A549 (cell line): ENCODE measurements around the gene CACUL1. TPM values are rescaled to one million over a fixed set of nuclear protein-coding genes. Genes with fewer than 3 reads are reported as not detected.

ENCODE experiments used
- ATAC-seq, 2 experiments: fragments of 200-7000 bp in 1 of 2; fragments of >200 bp in 1 of 2; cut with Nextera tagmentation in 1 of 2; cut with Tn5 transposase in 1 of 2; 3 replicates each; pipeline versions ENCODE4 v1.8.0 to v1.9.1; 2018 to 2020; ENCODE audit warnings: mild to moderate bottlenecking in 1 of 2, moderate library complexity in 1 of 2
- CTCF ChIA-PET: fragments of 300-600 bp; sonication (Branson Sonifier 250); formaldehyde crosslinking; extraction: SDS; loops from one replicate; lab custom pipeline; 2021; ENCODE audit warnings: antibody characterized with exemption, inconsistent platforms; lab: Yijun Ruan, JAX
- POLR2A ChIA-PET: fragments of 350-600 bp; formaldehyde crosslinking; extraction: SDS; loops from one replicate; lab custom pipeline; 2021; ENCODE audit warnings: antibody characterized with exemption, inconsistent platforms; lab: Yijun Ruan, JAX
- DNase-seq, 2 experiments: peaks; one replicate each; pipeline versions ENCODE4 v3.0.0 to v3.0.0-alpha.2; 2011 to 2016; ENCODE audit warnings: low read depth in 1 of 2, low spot score in 1 of 2
- FAIRE-seq: peaks from 2 replicates; lab custom pipeline; 2011; peaks lifted over from hg19 to GRCh38; lab: Jason Lieb, UNC
- H3K27ac ChIP-seq, 2 experiments: fragments of >200 bp; sonication (Bioruptor Twin); formaldehyde crosslinking; 3 replicates each; pipeline ENCODE4 v1.5.1; 2016 to 2017
- H3K4me1 ChIP-seq: fragments of >200 bp; sonication (Bioruptor Twin); formaldehyde crosslinking; 3 replicates; pipeline ENCODE4 v1.6.1; 2016
- H3K4me2 ChIP-seq: fragments of >200 bp; sonication (Bioruptor Twin); formaldehyde crosslinking; 3 replicates; pipeline ENCODE4 v1.6.1; 2016
- H3K4me3 ChIP-seq: fragments of >200 bp; sonication (Bioruptor Twin); formaldehyde crosslinking; 3 replicates; pipeline ENCODE4 v1.5.1; 2016
- H3K9me3 ChIP-seq: fragments of >200 bp; sonication (Bioruptor Twin); formaldehyde crosslinking; 3 replicates; pipeline ENCODE4 v1.6.1; 2016
- CTCF ChIP-seq: fragments of >200 bp; sonication (Bioruptor Twin); formaldehyde crosslinking; IDR thresholded peaks from 3 replicates; pipeline ENCODE4 v1.5.1; 2016
- EHF ChIP-seq: fragments of 250-450 bp; sonication (Bioruptor Pico); IDR thresholded peaks from 2 replicates; pipeline ENCODE4 v1.5.0; 2020; ENCODE audit warnings: mild to moderate bottlenecking
- EHMT2 ChIP-seq: fragments of 200-600 bp; sonication (generic); IDR thresholded peaks from 2 replicates; pipeline ENCODE4 v1.6.1; 2016; ENCODE audit warnings: antibody characterized with exemption, low read depth, mild to moderate bottlenecking, moderate library complexity
- FOXS1 ChIP-seq: fragments of 250-450 bp; sonication (Bioruptor Pico); IDR thresholded peaks from 2 replicates; pipeline ENCODE4 v1.5.0; 2020; ENCODE audit warnings: mild to moderate bottlenecking, moderate library complexity
- HES2 ChIP-seq: fragments of >200 bp; sonication (Bioruptor Twin); formaldehyde crosslinking; IDR thresholded peaks from 2 replicates; pipeline ENCODE4 v1.6.1; 2016
- HEYL ChIP-seq: fragments of 250-450 bp; sonication (Bioruptor Pico); IDR thresholded peaks from 2 replicates; pipeline ENCODE4 v1.8.0; 2021; ENCODE audit warnings: mild to moderate bottlenecking, moderate library complexity
- HMGXB4 ChIP-seq: fragments of 250-450 bp; sonication (Bioruptor Pico); IDR thresholded peaks from 2 replicates; pipeline ENCODE4 v1.5.0; 2021; ENCODE audit warnings: mild to moderate bottlenecking, moderate library complexity, borderline replicate concordance
- HOXA7 ChIP-seq: fragments of 250-450 bp; sonication (Bioruptor Pico); IDR thresholded peaks from 2 replicates; pipeline ENCODE4 v1.5.0; 2020; ENCODE audit warnings: mild to moderate bottlenecking, moderate library complexity
- HOXB5 ChIP-seq: fragments of 250-450 bp; sonication (Bioruptor Pico); IDR thresholded peaks from 2 replicates; pipeline ENCODE4 v1.5.0; 2020; ENCODE audit warnings: mild to moderate bottlenecking, moderate library complexity
- JUN ChIP-seq, 2 experiments: fragments of >200 bp; sonication (Bioruptor Twin); formaldehyde crosslinking; IDR thresholded peaks; 2 replicates in 1 of 2; 3 replicates in 1 of 2; pipeline ENCODE4 v1.6.1; 2016 to 2017
- JUNB ChIP-seq: fragments of >200 bp; sonication (Bioruptor Twin); formaldehyde crosslinking; IDR thresholded peaks from 2 replicates; pipeline ENCODE4 v1.6.1; 2016
- KDM1A ChIP-seq: fragments of 200-600 bp; sonication (generic); IDR thresholded peaks from 2 replicates; pipeline ENCODE4 v1.6.1; 2016; ENCODE audit warnings: low read depth, mild to moderate bottlenecking
- KDM5A ChIP-seq: fragments of 200-600 bp; sonication (generic); IDR thresholded peaks from 2 replicates; pipeline ENCODE4 v1.6.1; 2016; ENCODE audit warnings: antibody characterized with exemption, mild to moderate bottlenecking
- MAFK ChIP-seq: fragments of 450-650 bp; IDR thresholded peaks from 2 replicates; pipeline ENCODE4 v1.6.1; 2014; ENCODE audit not compliant: partially characterized antibody
- NR3C1 ChIP-seq: fragments of >200 bp; sonication (Bioruptor Twin); formaldehyde crosslinking; IDR thresholded peaks from 3 replicates; pipeline ENCODE4 v1.6.1; 2017
- POLR2AphosphoS2 ChIP-seq: conservative IDR thresholded peaks from 2 replicates; pipeline ENCODE4 v1.6.1; 2012; ENCODE audit warnings: low read length, improper control_type of control experiment, inconsistent platforms
- RAD21 ChIP-seq, 2 experiments: fragments of >200 bp in 1 of 2; sonication (Bioruptor Twin) in 1 of 2; formaldehyde crosslinking in 1 of 2; IDR thresholded peaks in 1 of 2; conservative IDR thresholded peaks in 1 of 2; 2 replicates in 1 of 2; 3 replicates in 1 of 2; pipeline ENCODE4 v1.6.1; 2012 to 2018; ENCODE audit warnings: inconsistent platforms in 1 of 2
- RARB ChIP-seq: fragments of 250-450 bp; sonication (Bioruptor Pico); IDR thresholded peaks from 2 replicates; pipeline ENCODE4 v1.8.0; 2021; ENCODE audit warnings: mild to moderate bottlenecking, moderate library complexity
- SMC3 ChIP-seq: fragments of >200 bp; sonication (Bioruptor Twin); formaldehyde crosslinking; IDR thresholded peaks from 3 replicates; pipeline ENCODE4 v1.6.1; 2018; ENCODE audit warnings: inconsistent platforms
- USF2 ChIP-seq: fragments of 450-650 bp; IDR thresholded peaks from 2 replicates; pipeline ENCODE4 v1.6.1; 2014; ENCODE audit warnings: antibody characterized with exemption
- ZSCAN20 ChIP-seq: fragments of 250-450 bp; sonication (Bioruptor Pico); IDR thresholded peaks from 2 replicates; pipeline ENCODE4 v1.8.0; 2022; ENCODE audit warnings: mild to moderate bottlenecking, moderate library complexity
- WGBS: methylation state at CpG from one replicate; pipeline ENCODE4 v1.1.6; 2017; ENCODE audit errors: missing lambda C conversion rate; 5-methylcytosine and 5-hydroxymethylcytosine counted together
- polyA plus RNA-seq, 4 experiments: library from polyadenylated mRNA; depleted of rRNA in 3 of 4; stranded (reverse); fragments of >200 nt; fragmentation: RNase III in 1 of 4; extraction: RNeasy Plus Mini Kit Qiagen cat#74134 plus additional on column Dnase treatment in 1 of 4; gene quantifications; 2 replicates in 3 of 4; 3 replicates in 1 of 4; pipeline ENCODE4 v1.2.3, GENCODE V29; 2011 to 2017

Gene CACUL1
- polyA plus RNA-seq, 2 of the 4 experiments (the other 2 are of a cell fraction): 8.7 to 15.6 TPM

- Histone ChIP-seq H3K9me3 (no peaks in the 10 kb centered on the region), H3K27ac (no peak overlapping the region), H3K4me3 (no peak overlapping the region), H3K4me2 (no peak overlapping the region), H3K4me1 (peaks cover 7% of the 10 kb centered on the region; the same call in 1 of the 3 replicates)
- WGBS: 88% methylated on average over 6 of the region's 6 CpGs
- ChIA-PET CTCF (interaction anchor here (1.1 to 4.3 kb wide), 4 partner anchors 10 to 155 kb away, joined by 4 to 44 read pairs (median 4); no protein-coding TSS in a partner anchor), POLR2A (no interaction called here)
- TF ChIP-seq EHF (CRISPR knock-in tag) (no peak), USF2 (no peak), HEYL (CRISPR knock-in tag) (no peak)
- DNase-seq (no peak), ATAC-seq (no peak), FAIRE-seq (no peak)
Observed at GRCh38 chr10:118723466-118723865, 31.3 kb downstream of the CACUL1 start.

- ChIA-PET CTCF (interaction anchor here (0.6 to 4.3 kb wide), 18 partner anchors 9 to 1317 kb away, joined by 3 to 44 read pairs (median 4); partner anchors contain the start of gene CACUL1), POLR2A (interaction anchor here (1.0 kb wide), 1 partner anchor 153 kb away, joined by 5 read pairs; no protein-coding TSS in a partner anchor)
- ATAC-seq: no peak
Observed at GRCh38 chr10:118721539-118721876, 33.3 kb downstream of the CACUL1 start.

GRCh38 chr10:118720685-118721538 lies 33.9 kb downstream of the CACUL1 start:
- Histone ChIP-seq H3K27ac (no peak overlapping the region), H3K4me3 (no peak overlapping the region), H3K9me3 (no peaks in the 10 kb centered on the region), H3K4me2 (no peak overlapping the region), H3K4me1 (peaks cover 1% of the 10 kb centered on the region; the same call in 1 of the 3 replicates)
- CTCF ChIA-PET: interaction anchor here (0.6 to 4.3 kb wide), 27 partner anchors 10 to 1316 kb away, joined by 3 to 44 read pairs (median 4); partner anchors contain the start of gene CACUL1
- 31% methylated on average over 3 of the region's 3 CpGs for WGBS
- DNase-seq: peak; percentile 31 to 47
- POLR2A ChIA-PET: interaction anchor here (1.0 kb wide), 1 partner anchor 152 kb away, joined by 5 read pairs; no protein-coding TSS in a partner anchor
- FAIRE-seq: peak; percentile 67
- ATAC-seq: peak in 1 of 2 experiments; percentile 73; a peak in 3 of 6 replicates
- TF ChIP-seq ZSCAN20 (CRISPR knock-in tag) (no peak), CTCF (peak; percentile 90), NR3C1 (no peak), EHMT2 (no peak), KDM1A (no peak), KDM5A (no peak), RAD21 (conservative IDR thresholded peaks at IDR 0.05 in 1 of 2, IDR thresholded peaks at IDR 0.05 in 1 of 2) (peak; percentile 71 to 75), JUN (IDR thresholded peaks at IDR 0.05) (no peak), HMGXB4 (CRISPR knock-in tag) (no peak), POLR2AphosphoS2 (no peak), JUNB (no peak), SMC3 (peak; percentile 73), RARB (CRISPR knock-in tag) (no peak), FOXS1 (CRISPR knock-in tag) (no peak), EHF (CRISPR knock-in tag) (no peak), HES2 (no peak), MAFK (no peak)

More at GRCh38 chr10:118721539-118721876, 33.3 kb downstream of the CACUL1 start:
- Histone ChIP-seq H3K9me3 (no peaks in the 10 kb centered on the region), H3K27ac (no peak overlapping the region), H3K4me2 (no peak overlapping the region), H3K4me3 (no peak overlapping the region), H3K4me1 (peaks cover 7% of the 10 kb centered on the region; the same call in 1 of the 3 replicates)
- FAIRE-seq (no peak), DNase-seq (no peak)
- WGBS: 58% methylated on average over 3 of the region's 3 CpGs
- TF ChIP-seq SMC3: no peak
- no peak for TF ChIP-seq CTCF
- TF ChIP-seq ZSCAN20 (CRISPR knock-in tag): no peak
- no peak for TF ChIP-seq HOXA7 (CRISPR knock-in tag)
- no peak for TF ChIP-seq HOXB5 (CRISPR knock-in tag)
